Measurements from ENCODE around the gene CKS2. TPM values are rescaled to one million over a fixed set of nuclear protein-coding genes. Genes with fewer than 3 reads are reported as not detected.
"Not testable (repeated sequence)": the region's sequence is repeated elsewhere in the genome, so short reads cannot be mapped to it uniquely, and the experiment has no call there.

The CKS2 gene
- total RNA-seq: 52.7 and 70.5 TPM in 2 replicates
- 108 and 347 TPM in 2 replicates for polyA plus RNA-seq

- TF ChIP-seq CTCF (IDR thresholded peaks at IDR 0.05; ENCODE audit: low read depth, low read length): no peak
- peak; percentile 100 for DNase-seq (ENCODE audit: low read depth in 1 of 2, low spot score in 1 of 2)
- H3K4me1 ChIP-seq (ENCODE audit: low read depth): peaks cover 19% of the 10 kb centered on the region
- H3K27me3 ChIP-seq: no peaks in the 10 kb centered on the region
- peak within 1 kb of the TSS; percentile 99 for H3K27ac ChIP-seq
- H3K9me3 ChIP-seq (ENCODE audit: low read depth): no peaks in the 10 kb centered on the region
- peak within 1 kb of the TSS; percentile 84 for H3K4me3 ChIP-seq
- H3K36me3 ChIP-seq: peaks cover 2% of the 10 kb centered on the region
Measured at GRCh38 chr9:89310475-89311345, at the start of gene CKS2. Gene CKS2 (plus strand): TSS chr9:89311195. CDS start chr9:89311293, 98 bp downstream.

GRCh38 chr9:89273528-89274279 is 37.3 kb upstream of the CKS2 start:
- no peak overlapping the region for H3K4me3 ChIP-seq
- H3K9me3 ChIP-seq (ENCODE audit: low read depth): no peaks in the 10 kb centered on the region
- no peak for TF ChIP-seq CTCF (IDR thresholded peaks at IDR 0.05; ENCODE audit: low read depth, low read length)

GRCh38 chr9:89274838-89275237 is 36.2 kb upstream of the CKS2 start:
- TF ChIP-seq CTCF (IDR thresholded peaks at IDR 0.05; ENCODE audit: low read depth, low read length): no peak
- Histone ChIP-seq H3K27me3 (no peaks in the 10 kb centered on the region), H3K36me3 (no peaks in the 10 kb centered on the region), H3K4me3 (no peak overlapping the region), H3K9me3 (ENCODE audit: low read depth) (no peaks in the 10 kb centered on the region), H3K4me1 (ENCODE audit: low read depth) (no peaks in the 10 kb centered on the region), H3K27ac (no peak overlapping the region)
- peak in 1 of 2 donors; percentile 89 for DNase-seq (ENCODE audit: low read depth in 1 of 2, low spot score in 1 of 2)

More at GRCh38 chr9:89273528-89274279, 37.3 kb upstream of the CKS2 start:
- no peak for DNase-seq (ENCODE audit: low read depth in 1 of 2, low spot score in 1 of 2)
- H3K27ac ChIP-seq: no peak overlapping the region
- no peaks in the 10 kb centered on the region for H3K27me3 ChIP-seq
- H3K4me1 ChIP-seq (ENCODE audit: low read depth): no peaks in the 10 kb centered on the region
- no peaks in the 10 kb centered on the region for H3K36me3 ChIP-seq

GRCh38 chr9:89276040-89276439 is 35.0 kb upstream of the CKS2 start:
- not testable (repeated sequence) for H3K27me3 ChIP-seq; H3K27ac ChIP-seq; H3K9me3 ChIP-seq (ENCODE audit: low read depth); H3K4me3 ChIP-seq; H3K36me3 ChIP-seq; H3K4me1 ChIP-seq (ENCODE audit: low read depth); DNase-seq (ENCODE audit: low read depth in 1 of 2, low spot score in 1 of 2)

- no peak for DNase-seq (ENCODE audit: low read depth in 1 of 2, low spot score in 1 of 2)
- H3K27me3 ChIP-seq: no peaks in the 10 kb centered on the region
- H3K4me3 ChIP-seq: no peak overlapping the region
- no peaks in the 10 kb centered on the region for H3K4me1 ChIP-seq (ENCODE audit: low read depth)
- H3K9me3 ChIP-seq (ENCODE audit: low read depth): no peaks in the 10 kb centered on the region
- H3K36me3 ChIP-seq: no peaks in the 10 kb centered on the region
- no peak for TF ChIP-seq CTCF (IDR thresholded peaks at IDR 0.05; ENCODE audit: low read depth, low read length)
- H3K27ac ChIP-seq: no peak overlapping the region
Measured at GRCh38 chr9:89277043-89277442, 34.0 kb upstream of the CKS2 start.

GRCh38 chr9:89277454-89277853 is 33.5 kb upstream of the CKS2 start:
- no peaks in the 10 kb centered on the region for H3K36me3 ChIP-seq
- no peaks in the 10 kb centered on the region for H3K9me3 ChIP-seq (ENCODE audit: low read depth)
- no peaks in the 10 kb centered on the region for H3K4me1 ChIP-seq (ENCODE audit: low read depth)
- no peak for TF ChIP-seq CTCF (IDR thresholded peaks at IDR 0.05; ENCODE audit: low read depth, low read length)
- no peaks in the 10 kb centered on the region for H3K27me3 ChIP-seq
- no peak overlapping the region for H3K4me3 ChIP-seq
- peak in 1 of 2 donors; percentile 33 for DNase-seq (ENCODE audit: low read depth in 1 of 2, low spot score in 1 of 2)
- no peak overlapping the region for H3K27ac ChIP-seq
